H9 (cell line): ENCODE data around the gene PTPRQ. TPM values are rescaled to one million over a fixed set of nuclear protein-coding genes. Genes with fewer than 3 reads are reported as not detected.

Experiments used
- DNase-seq: peaks from one replicate; pipeline ENCODE4 v3.0.0-alpha.2; 2017
- H2AFZ ChIP-seq: one replicate; pipeline ENCODE4 v1.6.1; 2013; ENCODE audit warnings: mild to moderate bottlenecking, low read length, control low read depth, moderate library complexity
- H2AK5ac ChIP-seq: 2 replicates; pipeline ENCODE4 v1.6.1; 2013; ENCODE audit warnings: low read length, control low read depth, mixed read lengths; ENCODE audit not compliant: insufficient read length
- H2BK120ac ChIP-seq: one replicate; pipeline ENCODE4 v1.6.1; 2013; ENCODE audit warnings: low read depth, mild to moderate bottlenecking, low read length, control low read depth, inconsistent platforms; ENCODE audit not compliant: poor library complexity, severe bottlenecking
- H2BK12ac ChIP-seq: 2 replicates; pipeline ENCODE4 v1.6.1; 2013; ENCODE audit warnings: low read length, control low read depth, mixed read lengths, low read depth; ENCODE audit not compliant: insufficient read length
- H2BK15ac ChIP-seq: 2 replicates; pipeline ENCODE4 v1.6.1; 2013; ENCODE audit warnings: low read depth, low read length, control low read depth
- H2BK20ac ChIP-seq: one replicate; pipeline ENCODE4 v1.6.1; 2013; ENCODE audit warnings: low read depth, mild to moderate bottlenecking, low read length, control low read depth, inconsistent platforms; ENCODE audit not compliant: poor library complexity, severe bottlenecking
- H2BK5ac ChIP-seq: 2 replicates; pipeline ENCODE4 v1.6.1; 2013; ENCODE audit warnings: low read length, control low read depth, mixed read lengths; ENCODE audit not compliant: insufficient read length
- H3K14ac ChIP-seq: 2 replicates; pipeline ENCODE4 v1.6.1; 2013; ENCODE audit warnings: low read length, control low read depth; ENCODE audit not compliant: insufficient read depth
- H3K18ac ChIP-seq: 2 replicates; pipeline ENCODE4 v1.6.1; 2013; ENCODE audit warnings: low read depth, mild to moderate bottlenecking, mixed read lengths, low read length, control low read depth; ENCODE audit not compliant: insufficient read length
- H3K23ac ChIP-seq: 2 replicates; pipeline ENCODE4 v1.6.1; 2013; ENCODE audit warnings: low read length, control low read depth, mixed read lengths, low read depth; ENCODE audit not compliant: insufficient read length
- H3K23me2 ChIP-seq: 2 replicates; pipeline ENCODE4 v1.6.1; 2013; ENCODE audit warnings: low read depth, mild to moderate bottlenecking, mixed read lengths, low read length, control low read depth; ENCODE audit not compliant: insufficient read length, poor library complexity, severe bottlenecking
- H3K27ac ChIP-seq: 2 replicates; pipeline ENCODE4 v1.5.1; 2013; ENCODE audit warnings: low read length, control low read depth, mixed read lengths, low read depth; ENCODE audit not compliant: insufficient read length
- H3K27me3 ChIP-seq: 2 replicates; pipeline ENCODE4 v1.6.1; 2013; ENCODE audit warnings: low read length, control low read depth, inconsistent platforms; ENCODE audit not compliant: insufficient read depth
- H3K4ac ChIP-seq: 2 replicates; pipeline ENCODE4 v1.6.1; 2013; ENCODE audit warnings: low read depth, mild to moderate bottlenecking, control low read depth, inconsistent platforms, low read length, moderate library complexity
- H3K4me1 ChIP-seq: 2 replicates; pipeline ENCODE4 v1.6.1; 2013; ENCODE audit warnings: low read length, control low read depth, inconsistent platforms; ENCODE audit not compliant: insufficient read depth
- H3K4me2 ChIP-seq: 2 replicates; pipeline ENCODE4 v1.6.1; 2013; ENCODE audit warnings: low read length, control low read depth, mixed read lengths; ENCODE audit not compliant: insufficient read length, insufficient read depth
- H3K56ac ChIP-seq: 2 replicates; pipeline ENCODE4 v1.6.1; 2013; ENCODE audit warnings: low read depth, mild to moderate bottlenecking, mixed read lengths, low read length, control low read depth; ENCODE audit not compliant: insufficient read length
- H3K79me1 ChIP-seq: 2 replicates; pipeline ENCODE4 v1.6.1; 2013; ENCODE audit warnings: low read depth, mild to moderate bottlenecking, moderate library complexity, low read length, control low read depth, inconsistent platforms; ENCODE audit not compliant: insufficient read depth, poor library complexity, severe bottlenecking
- H3K79me2 ChIP-seq: 2 replicates; pipeline ENCODE4 v1.6.1; 2013; ENCODE audit warnings: low read length, control low read depth, inconsistent platforms; ENCODE audit not compliant: insufficient read depth
- H3K9ac ChIP-seq: 2 replicates; pipeline ENCODE4 v1.6.1; 2013; ENCODE audit warnings: low read length, control low read depth, mixed read lengths; ENCODE audit not compliant: insufficient read length; ENCODE audit errors: extremely low read depth
- H3K9me3 ChIP-seq: one replicate; pipeline ENCODE4 v1.6.1; 2013; ENCODE audit warnings: low read depth, low read length, inconsistent platforms; ENCODE audit not compliant: control insufficient read depth
- H3T11ph ChIP-seq: one replicate; pipeline ENCODE4 v1.6.1; 2013; ENCODE audit warnings: mild to moderate bottlenecking, low read length, control low read depth, inconsistent platforms
- H4K20me1 ChIP-seq: one replicate; pipeline ENCODE4 v1.6.1; 2013; ENCODE audit not compliant: control insufficient read depth, insufficient read length, insufficient read depth
- H4K5ac ChIP-seq: 2 replicates; pipeline ENCODE4 v1.6.1; 2013; ENCODE audit warnings: low read depth, mild to moderate bottlenecking, mixed read lengths, low read length, control low read depth; ENCODE audit not compliant: insufficient read length
- H4K8ac ChIP-seq: replicated peaks from 2 replicates; pipeline ENCODE4 v1.6.1; 2013; ENCODE audit warnings: low read length, control low read depth, mixed read lengths, low read depth; ENCODE audit not compliant: insufficient read length
- H4K91ac ChIP-seq: 2 replicates; pipeline ENCODE4 v1.6.1; 2013; ENCODE audit warnings: low read depth, mild to moderate bottlenecking, moderate library complexity, mixed read lengths, low read length, control low read depth; ENCODE audit not compliant: insufficient read length
- H3K27ac Mint-ChIP-seq, 3 experiments: 2 replicates in 2 of 3; 3 replicates in 1 of 3; pipeline ENCODE4 v1.8.0; 2020 to 2021; ENCODE audit warnings: mixed read lengths in 3 of 3, mild to moderate bottlenecking in 1 of 3, moderate library complexity in 1 of 3
- H3K27me3 Mint-ChIP-seq: 2 replicates; pipeline ENCODE4 v1.8.0; 2021; ENCODE audit warnings: low read depth, mild to moderate bottlenecking, moderate library complexity, mixed read lengths
- H3K36me3 Mint-ChIP-seq, 3 experiments: 2 replicates in 2 of 3; 3 replicates in 1 of 3; pipeline ENCODE4 v1.8.0; 2020 to 2021; ENCODE audit warnings: low read depth in 3 of 3, mixed read lengths in 3 of 3; ENCODE audit not compliant: insufficient read depth in 1 of 3
- H3K4me1 Mint-ChIP-seq, 2 experiments: 2 replicates each; pipeline ENCODE4 v1.8.0; 2020; ENCODE audit warnings: mixed read lengths in 2 of 2
- H3K4me3 Mint-ChIP-seq, 2 experiments: 2 replicates in 1 of 2; 3 replicates in 1 of 2; pipeline ENCODE4 v1.8.0; 2020 to 2021; ENCODE audit warnings: mild to moderate bottlenecking in 2 of 2, mixed read lengths in 2 of 2, moderate library complexity in 1 of 2
- H3K9me3 Mint-ChIP-seq, 2 experiments: 2 replicates in 1 of 2; 3 replicates in 1 of 2; pipeline ENCODE4 v1.8.0; 2020; ENCODE audit warnings: mild to moderate bottlenecking in 2 of 2, mixed read lengths in 2 of 2, moderate library complexity in 1 of 2
- WGBS: extraction: QIAGEN DNeasy Blood & Tissue Kit; methylation state at CpG from one replicate; pipeline ENCODE4 v1.1.7; 2013; ENCODE audit warnings: missing lambda C conversion rate, low lambda C conversion rate, mixed read lengths; ENCODE audit not compliant: insufficient read length; ENCODE audit errors: extremely low coverage; 5-methylcytosine and 5-hydroxymethylcytosine counted together
- total RNA-seq: library from RNA; stranded (reverse); gene quantifications from 2 replicates; pipeline ENCODE4 v1.2.1, GENCODE V29; 2021
- TF ChIP-seq, protein P1 (sequence below): fragments of 200-600 bp; sonication (generic); conservative IDR thresholded peaks from 3 replicates; pipeline ENCODE4 v1.8.0; 2021; ENCODE audit warnings: antibody characterized with exemption, mild to moderate bottlenecking

PTPRQ gene
- total RNA-seq, 1 experiment from 2014 or later = not detected

DNA sequence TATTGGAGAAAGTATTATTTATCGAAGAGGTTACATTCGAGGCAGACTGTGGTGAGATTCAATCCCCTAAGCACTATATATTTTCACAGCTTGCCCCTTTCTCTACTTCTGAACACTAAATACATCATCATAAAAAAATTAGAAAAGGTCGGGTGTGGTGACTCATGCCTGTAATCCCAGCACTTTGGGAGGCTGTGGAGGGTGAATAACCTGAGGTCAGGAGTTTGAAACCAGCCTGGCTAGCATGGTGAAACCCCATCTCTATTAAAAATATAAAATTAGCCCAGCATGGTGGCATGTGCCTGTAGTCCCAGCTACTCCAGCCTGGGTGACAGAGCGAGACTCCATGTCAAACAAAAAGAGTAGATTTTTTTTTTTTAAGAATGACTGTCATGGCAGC is 192.8 kb downstream of the PTPRQ start:
- no peaks in the 10 kb centered on the region for H3K23me2 ChIP-seq
- no peak overlapping the region for H3K27ac ChIP-seq
- no peak overlapping the region for H4K91ac ChIP-seq
- H2BK5ac ChIP-seq = no peak overlapping the region
- no peak overlapping the region for H2BK15ac ChIP-seq
- H3K9me3 ChIP-seq = no peaks in the 10 kb centered on the region
- no peak overlapping the region for H3K56ac ChIP-seq
- no CpG with 5 or more reads among the region's 4 CpGs for WGBS
- H2BK12ac ChIP-seq = no peak overlapping the region
- no peaks in the 10 kb centered on the region for H3K9me3 Mint-ChIP-seq
- TF ChIP-seq, protein P1, sequence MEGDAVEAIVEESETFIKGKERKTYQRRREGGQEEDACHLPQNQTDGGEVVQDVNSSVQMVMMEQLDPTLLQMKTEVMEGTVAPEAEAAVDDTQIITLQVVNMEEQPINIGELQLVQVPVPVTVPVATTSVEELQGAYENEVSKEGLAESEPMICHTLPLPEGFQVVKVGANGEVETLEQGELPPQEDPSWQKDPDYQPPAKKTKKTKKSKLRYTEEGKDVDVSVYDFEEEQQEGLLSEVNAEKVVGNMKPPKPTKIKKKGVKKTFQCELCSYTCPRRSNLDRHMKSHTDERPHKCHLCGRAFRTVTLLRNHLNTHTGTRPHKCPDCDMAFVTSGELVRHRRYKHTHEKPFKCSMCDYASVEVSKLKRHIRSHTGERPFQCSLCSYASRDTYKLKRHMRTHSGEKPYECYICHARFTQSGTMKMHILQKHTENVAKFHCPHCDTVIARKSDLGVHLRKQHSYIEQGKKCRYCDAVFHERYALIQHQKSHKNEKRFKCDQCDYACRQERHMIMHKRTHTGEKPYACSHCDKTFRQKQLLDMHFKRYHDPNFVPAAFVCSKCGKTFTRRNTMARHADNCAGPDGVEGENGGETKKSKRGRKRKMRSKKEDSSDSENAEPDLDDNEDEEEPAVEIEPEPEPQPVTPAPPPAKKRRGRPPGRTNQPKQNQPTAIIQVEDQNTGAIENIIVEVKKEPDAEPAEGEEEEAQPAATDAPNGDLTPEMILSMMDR = no peak
- no peak overlapping the region for H3K23ac ChIP-seq
- H3K18ac ChIP-seq = no peak overlapping the region
- no peak overlapping the region for H3K27ac Mint-ChIP-seq
- H3K4ac ChIP-seq = no peak overlapping the region
- no peaks in the 10 kb centered on the region for H4K20me1 ChIP-seq
- no peak overlapping the region for H2AK5ac ChIP-seq
- H3K4me3 Mint-ChIP-seq = no peak overlapping the region
- no peak overlapping the region for H2AFZ ChIP-seq
- H2BK20ac ChIP-seq = no peak overlapping the region
- H4K8ac ChIP-seq = no peak overlapping the region
- H3K14ac ChIP-seq = no peak overlapping the region
- H3K79me1 ChIP-seq = no peaks in the 10 kb centered on the region
- H3K27me3 ChIP-seq = no peaks in the 10 kb centered on the region
- no peak overlapping the region for H2BK120ac ChIP-seq
- H3K4me2 ChIP-seq = no peak overlapping the region
- peaks cover 2% of the 10 kb centered on the region; the same call in 1 of the 2 replicates for H3K4me1 ChIP-seq
- peaks cover 9 to 13% of the 10 kb centered on the region in 2 experiments for H3K4me1 Mint-ChIP-seq
- H3K27me3 Mint-ChIP-seq = no peaks in the 10 kb centered on the region
- no peak for DNase-seq
- H4K5ac ChIP-seq = no peak overlapping the region
- no peaks in the 10 kb centered on the region for H3K36me3 Mint-ChIP-seq
- no peak overlapping the region for H3K9ac ChIP-seq
- no peak overlapping the region for H3T11ph ChIP-seq
- no peaks in the 10 kb centered on the region for H3K79me2 ChIP-seq
